ENCODE measurements around the gene GLRX3. TPM values are rescaled to one million over a fixed set of nuclear protein-coding genes. Genes with fewer than 3 reads are reported as not detected.

The GLRX3 gene
- total RNA-seq, 6 experiments from 2014 or later = 23.5 to 50.6 (median 33.4) TPM

- DNase-seq = peak in 1 of 3 donors; percentile 16
Measured at GRCh38 chr10:130226012-130226411, 89.8 kb downstream of the GLRX3 start.

DNA sequence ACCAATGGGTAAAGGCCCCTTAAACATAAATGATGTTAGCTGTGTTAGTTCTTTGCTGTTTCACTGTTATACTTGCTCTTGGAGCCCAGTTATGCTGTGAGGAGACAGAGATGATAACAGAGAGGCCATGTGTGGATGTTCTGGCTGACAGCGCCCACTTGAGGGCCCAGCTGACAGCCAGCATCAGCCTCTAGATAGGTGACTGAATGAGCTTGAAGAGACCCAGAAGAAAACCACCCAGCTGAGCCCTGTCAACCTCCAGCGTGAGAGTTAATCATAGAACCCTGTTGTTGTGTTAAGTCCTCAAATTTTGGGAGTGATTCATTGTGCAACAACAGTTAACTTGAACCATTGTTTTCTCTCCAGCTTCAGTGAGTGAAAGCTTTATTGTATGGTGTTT, 91.7 kb downstream of the GLRX3 start:
- no peak overlapping the region for H3K27ac ChIP-seq
- no peaks in the 10 kb centered on the region for H3K9me3 ChIP-seq
- intact Hi-C loops (cut with DNase I) = no loop called here
- 73% methylated on average over 2 of the region's 2 CpGs for WGBS (ENCODE audit: insufficient coverage, low coverage, low lambda C conversion rate, missing lambda C conversion rate)
- no peak overlapping the region for H3K4me3 ChIP-seq
- TF ChIP-seq POLR2A (IDR thresholded peaks at IDR 0.05) = no peak
- H3K4me1 ChIP-seq = no peaks in the 10 kb centered on the region
- H3K27me3 ChIP-seq = no peaks in the 10 kb centered on the region
- ATAC-seq (no peak), DNase-seq (no peak)
- no peaks in the 10 kb centered on the region for H3K36me3 ChIP-seq

More at GRCh38 chr10:130226012-130226411, 89.8 kb downstream of the GLRX3 start:
- no peak for ATAC-seq
- no peak for TF ChIP-seq POLR2A (IDR thresholded peaks at IDR 0.05)
- TF ChIP-seq, protein P1, sequence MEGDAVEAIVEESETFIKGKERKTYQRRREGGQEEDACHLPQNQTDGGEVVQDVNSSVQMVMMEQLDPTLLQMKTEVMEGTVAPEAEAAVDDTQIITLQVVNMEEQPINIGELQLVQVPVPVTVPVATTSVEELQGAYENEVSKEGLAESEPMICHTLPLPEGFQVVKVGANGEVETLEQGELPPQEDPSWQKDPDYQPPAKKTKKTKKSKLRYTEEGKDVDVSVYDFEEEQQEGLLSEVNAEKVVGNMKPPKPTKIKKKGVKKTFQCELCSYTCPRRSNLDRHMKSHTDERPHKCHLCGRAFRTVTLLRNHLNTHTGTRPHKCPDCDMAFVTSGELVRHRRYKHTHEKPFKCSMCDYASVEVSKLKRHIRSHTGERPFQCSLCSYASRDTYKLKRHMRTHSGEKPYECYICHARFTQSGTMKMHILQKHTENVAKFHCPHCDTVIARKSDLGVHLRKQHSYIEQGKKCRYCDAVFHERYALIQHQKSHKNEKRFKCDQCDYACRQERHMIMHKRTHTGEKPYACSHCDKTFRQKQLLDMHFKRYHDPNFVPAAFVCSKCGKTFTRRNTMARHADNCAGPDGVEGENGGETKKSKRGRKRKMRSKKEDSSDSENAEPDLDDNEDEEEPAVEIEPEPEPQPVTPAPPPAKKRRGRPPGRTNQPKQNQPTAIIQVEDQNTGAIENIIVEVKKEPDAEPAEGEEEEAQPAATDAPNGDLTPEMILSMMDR (IDR thresholded peaks at IDR 0.05) = no peak
- Histone ChIP-seq H3K9me3 (no peaks in the 10 kb centered on the region), H3K4me3 (no peak overlapping the region), H3K4me1 (no peaks in the 10 kb centered on the region), H3K27ac (no peak overlapping the region), H3K27me3 (no peaks in the 10 kb centered on the region), H3K36me3 (no peaks in the 10 kb centered on the region)
- intact Hi-C loops (cut with DNase I) = no loop called here
- WGBS (ENCODE audit: insufficient coverage, low coverage, low lambda C conversion rate, missing lambda C conversion rate) = 90% methylated on average over 2 of the region's 3 CpGs

Other genes with a start within 250 kb of the GLRX3 start
- gene EBF3, start 172.1 kb upstream of the GLRX3 start, total RNA-seq = under 1 TPM in 1 of 6 experiments, not detected in 5; 0.12 TPM
- gene C10orf143, start 25.6 kb upstream of the GLRX3 start, total RNA-seq = 1 to 10 TPM in 5 of 6 experiments, under 1 TPM in 1; 0.68 to 2.9 (median 1.6) TPM

Measured in right lobe of liver (tissue), 6 donors.